ENCODE results near the gene USF1. TPM values are rescaled to one million over a fixed set of nuclear protein-coding genes. Genes with fewer than 3 reads are reported as not detected.
A peak's percentile ranks its signal among the peaks of the same experiment; 100 is the strongest.
"Not testable (repeated sequence)": the region's sequence is repeated elsewhere in the genome, so short reads cannot be mapped to it uniquely, and the experiment has no call there.

The USF1 gene
- total RNA-seq, 1 donor from 2014 or later = 81.8 TPM

GRCh38 chr1:161000736-161001480, 44.9 kb downstream of the USF1 start:
- Histone ChIP-seq H3K4me1 (peaks cover 51% of the 10 kb centered on the region), H3K36me3 (peaks cover 51% of the 10 kb centered on the region), H3K27me3 (ENCODE audit: low read depth) (no peaks in the 10 kb centered on the region), H3K27ac (peak overlapping the region; percentile 11), H3K9me3 (no peaks in the 10 kb centered on the region), H3K4me3 (no peak overlapping the region)
- DNase-seq (no peak), ATAC-seq (peak; percentile 31 to 54)
- intact Hi-C loops (cut with DNase I) = no loop called here
- TF ChIP-seq CTCF (IDR thresholded peaks at IDR 0.05) = no peak

DNA sequence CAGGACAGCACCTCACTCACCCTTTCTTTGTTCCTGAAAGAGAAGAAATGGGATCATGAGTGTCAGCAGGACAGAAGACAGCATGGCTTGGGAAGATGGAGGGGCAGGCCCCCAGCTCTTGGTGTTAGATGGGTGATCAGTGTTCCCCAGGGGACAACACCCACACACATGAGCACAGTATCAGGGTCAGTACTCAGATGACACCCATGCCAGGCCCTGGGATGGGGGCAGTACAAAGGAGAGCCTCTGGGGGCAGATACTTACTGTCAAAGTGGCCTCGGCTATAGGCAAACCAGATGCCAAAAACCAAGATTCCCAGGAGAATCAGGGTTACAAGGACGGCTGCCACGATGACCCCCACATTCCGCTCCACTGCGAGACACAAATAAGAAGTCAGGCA, 46.4 kb downstream of the USF1 start:
- intact Hi-C loops (cut with DNase I) = no loop called here
- Histone ChIP-seq H3K36me3 (peaks cover 51% of the 10 kb centered on the region), H3K27me3 (ENCODE audit: low read depth) (no peaks in the 10 kb centered on the region), H3K4me3 (no peak overlapping the region), H3K27ac (no peak overlapping the region), H3K9me3 (no peaks in the 10 kb centered on the region), H3K4me1 (peaks cover 36% of the 10 kb centered on the region)
- ATAC-seq = no peak
- TF ChIP-seq CTCF (IDR thresholded peaks at IDR 0.05) = no peak
- DNase-seq = no peak

DNA sequence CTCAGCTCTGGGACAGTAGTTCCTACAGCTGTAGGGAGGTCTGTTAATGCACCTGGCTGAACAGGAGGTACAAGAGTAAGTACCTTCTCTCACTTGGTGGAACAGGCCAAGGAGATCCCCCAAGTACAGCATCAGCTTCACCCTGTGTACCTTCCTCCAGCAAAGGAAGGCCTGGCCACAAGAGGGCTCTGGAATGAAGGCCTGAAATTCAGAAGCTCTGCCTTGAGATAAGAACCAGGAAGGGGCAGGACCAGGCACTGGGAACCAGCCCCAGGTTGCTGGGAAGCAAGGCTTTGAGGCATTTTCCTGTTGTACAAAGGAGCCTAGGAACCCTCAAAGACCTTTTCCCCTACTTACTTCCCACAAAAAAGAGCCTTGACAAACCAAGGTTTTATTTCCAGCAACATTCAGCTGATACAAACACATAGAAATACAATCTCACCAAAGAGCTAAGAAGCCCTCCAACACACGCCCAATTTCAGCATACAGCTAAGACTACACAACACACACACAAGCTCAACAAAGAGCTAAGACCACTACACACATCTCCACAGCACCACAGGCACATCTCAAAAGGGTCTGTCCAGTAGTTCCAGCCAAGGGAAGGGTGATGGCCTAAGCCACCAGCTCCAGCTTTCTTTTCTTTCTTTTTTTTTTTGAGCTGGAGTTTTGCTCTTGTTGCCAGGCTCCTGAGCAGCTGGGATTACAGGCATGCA, 48.3 kb downstream of the USF1 start:
- ATAC-seq = peak; percentile 89 to 91
- H3K4me3 ChIP-seq = no peak overlapping the region
- no peaks in the 10 kb centered on the region for H3K27me3 ChIP-seq (ENCODE audit: low read depth)
- peak overlapping the region; percentile 73 for H3K27ac ChIP-seq
- no peaks in the 10 kb centered on the region for H3K9me3 ChIP-seq
- peaks cover 31% of the 10 kb centered on the region for H3K4me1 ChIP-seq
- H3K36me3 ChIP-seq = peaks cover 51% of the 10 kb centered on the region
- TF ChIP-seq CTCF (IDR thresholded peaks at IDR 0.05) = peak; percentile 72
- DNase-seq = peak; percentile 75
- intact Hi-C loops (cut with DNase I) = no loop called here

DNA sequence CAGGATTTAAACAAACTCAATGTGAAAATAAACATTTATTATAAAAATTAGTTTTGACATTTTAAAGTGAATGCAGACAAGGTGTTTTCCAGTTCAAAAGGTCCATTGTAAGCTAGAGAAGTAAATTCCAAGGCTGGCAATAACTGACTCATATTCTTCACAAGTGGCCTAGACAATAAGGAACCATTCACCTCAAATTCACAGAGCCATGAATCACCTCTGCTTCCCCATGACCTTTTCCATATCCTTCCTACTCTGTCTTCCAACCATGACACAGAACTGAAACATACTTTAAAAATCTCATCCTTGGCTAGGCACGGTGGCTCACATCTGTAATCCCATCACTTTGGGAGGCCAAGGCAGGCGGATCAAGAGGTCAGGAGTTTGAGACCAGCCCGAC, 49.6 kb downstream of the USF1 start:
- ATAC-seq = no peak
- TF ChIP-seq CTCF (IDR thresholded peaks at IDR 0.05) = no peak
- Histone ChIP-seq H3K4me3 (no peak overlapping the region), H3K4me1 (peaks cover 18% of the 10 kb centered on the region), H3K27ac (no peak overlapping the region), H3K27me3 (ENCODE audit: low read depth) (no peaks in the 10 kb centered on the region), H3K36me3 (peaks cover 48% of the 10 kb centered on the region), H3K9me3 (no peaks in the 10 kb centered on the region)
- no peak for DNase-seq
- intact Hi-C loops (cut with DNase I) = no loop called here

GRCh38 chr1:160993544-160994193, 52.1 kb downstream of the USF1 start:
- Histone ChIP-seq H3K4me1 (peaks cover 21% of the 10 kb centered on the region), H3K36me3 (peaks cover 23% of the 10 kb centered on the region), H3K27ac (no peak overlapping the region), H3K4me3 (no peak overlapping the region), H3K9me3 (no peaks in the 10 kb centered on the region), H3K27me3 (ENCODE audit: low read depth) (no peaks in the 10 kb centered on the region)
- ATAC-seq = peak; percentile 41
- TF ChIP-seq CTCF (IDR thresholded peaks at IDR 0.05) = peak; percentile 37
- DNase-seq = no peak
- intact Hi-C loops (cut with DNase I) = no loop called here

DNA sequence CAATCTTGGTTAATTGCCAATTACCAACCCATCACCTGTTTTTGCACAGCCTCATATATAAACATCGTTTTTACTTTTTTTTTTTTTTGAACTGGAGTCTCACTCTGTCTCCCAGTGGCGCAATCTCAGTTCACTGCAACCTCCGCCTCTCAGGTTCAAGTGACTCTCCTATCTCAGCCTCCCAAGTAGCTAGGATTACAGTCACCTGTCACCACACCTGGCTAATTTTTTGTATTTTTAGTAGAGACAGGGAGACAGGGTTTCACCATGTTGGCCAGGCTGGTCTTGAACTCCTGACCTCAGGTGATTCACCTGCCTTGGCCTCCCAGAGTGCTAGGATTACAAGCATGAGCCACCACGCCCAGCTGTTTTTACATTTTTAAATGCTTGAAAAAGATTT, 53.7 kb downstream of the USF1 start:
- H3K36me3 ChIP-seq; H3K27ac ChIP-seq; intact Hi-C loops (cut with DNase I); H3K9me3 ChIP-seq; ATAC-seq; H3K4me3 ChIP-seq; DNase-seq; H3K27me3 ChIP-seq (ENCODE audit: low read depth): not testable (repeated sequence)
- H3K4me1 ChIP-seq = peaks cover 10% of the 10 kb centered on the region
